ENCODE results near the gene CELF4.

GRCh38 chr18:37321582-37322491 is 243.8 kb downstream of the CELF4 start:
- TF ChIP-seq EZH2 (IDR thresholded peaks at IDR 0.05) (no peak), POLR2AphosphoS5 (IDR thresholded peaks at IDR 0.05; ENCODE audit: borderline replicate concordance, low read depth, low read length) (no peak)

All from SK-N-MC (cell line).